ENCODE data around the gene ARHGAP4.

DNA sequence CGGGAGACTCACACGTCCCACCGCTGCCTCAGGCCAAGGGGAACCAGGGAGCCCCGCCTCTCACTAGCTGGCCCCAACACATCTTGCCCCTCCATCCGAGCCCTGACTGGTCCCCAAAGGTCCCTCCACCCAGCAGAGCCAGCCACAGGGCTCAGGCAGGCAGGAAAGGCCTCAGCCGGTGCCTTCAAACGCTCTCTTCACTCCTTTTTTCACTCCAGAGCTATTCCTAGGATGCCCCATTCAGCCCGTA is 1.5 kb upstream of the ARHGAP4 start:
- TF ChIP-seq, protein P1, sequence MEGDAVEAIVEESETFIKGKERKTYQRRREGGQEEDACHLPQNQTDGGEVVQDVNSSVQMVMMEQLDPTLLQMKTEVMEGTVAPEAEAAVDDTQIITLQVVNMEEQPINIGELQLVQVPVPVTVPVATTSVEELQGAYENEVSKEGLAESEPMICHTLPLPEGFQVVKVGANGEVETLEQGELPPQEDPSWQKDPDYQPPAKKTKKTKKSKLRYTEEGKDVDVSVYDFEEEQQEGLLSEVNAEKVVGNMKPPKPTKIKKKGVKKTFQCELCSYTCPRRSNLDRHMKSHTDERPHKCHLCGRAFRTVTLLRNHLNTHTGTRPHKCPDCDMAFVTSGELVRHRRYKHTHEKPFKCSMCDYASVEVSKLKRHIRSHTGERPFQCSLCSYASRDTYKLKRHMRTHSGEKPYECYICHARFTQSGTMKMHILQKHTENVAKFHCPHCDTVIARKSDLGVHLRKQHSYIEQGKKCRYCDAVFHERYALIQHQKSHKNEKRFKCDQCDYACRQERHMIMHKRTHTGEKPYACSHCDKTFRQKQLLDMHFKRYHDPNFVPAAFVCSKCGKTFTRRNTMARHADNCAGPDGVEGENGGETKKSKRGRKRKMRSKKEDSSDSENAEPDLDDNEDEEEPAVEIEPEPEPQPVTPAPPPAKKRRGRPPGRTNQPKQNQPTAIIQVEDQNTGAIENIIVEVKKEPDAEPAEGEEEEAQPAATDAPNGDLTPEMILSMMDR (conservative IDR thresholded peaks at IDR 0.05 in 1 of 2, IDR thresholded peaks at IDR 0.05 in 1 of 2; ENCODE audit: low read depth in 1 of 2, low read length in 2 of 2), result no peak
- no peak for TF ChIP-seq EZH2 (IDR thresholded peaks at IDR 0.05; ENCODE audit: low read length, missing control alignments)

All from fibroblast of lung (primary cell).